ENCODE data around the gene PPARA. TPM values are rescaled to one million over a fixed set of nuclear protein-coding genes. Genes with fewer than 3 reads are reported as not detected.

PPARA gene
- polyA plus RNA-seq, 3 donors = 3.7 to 6.3 (median 4.9) TPM

DNA sequence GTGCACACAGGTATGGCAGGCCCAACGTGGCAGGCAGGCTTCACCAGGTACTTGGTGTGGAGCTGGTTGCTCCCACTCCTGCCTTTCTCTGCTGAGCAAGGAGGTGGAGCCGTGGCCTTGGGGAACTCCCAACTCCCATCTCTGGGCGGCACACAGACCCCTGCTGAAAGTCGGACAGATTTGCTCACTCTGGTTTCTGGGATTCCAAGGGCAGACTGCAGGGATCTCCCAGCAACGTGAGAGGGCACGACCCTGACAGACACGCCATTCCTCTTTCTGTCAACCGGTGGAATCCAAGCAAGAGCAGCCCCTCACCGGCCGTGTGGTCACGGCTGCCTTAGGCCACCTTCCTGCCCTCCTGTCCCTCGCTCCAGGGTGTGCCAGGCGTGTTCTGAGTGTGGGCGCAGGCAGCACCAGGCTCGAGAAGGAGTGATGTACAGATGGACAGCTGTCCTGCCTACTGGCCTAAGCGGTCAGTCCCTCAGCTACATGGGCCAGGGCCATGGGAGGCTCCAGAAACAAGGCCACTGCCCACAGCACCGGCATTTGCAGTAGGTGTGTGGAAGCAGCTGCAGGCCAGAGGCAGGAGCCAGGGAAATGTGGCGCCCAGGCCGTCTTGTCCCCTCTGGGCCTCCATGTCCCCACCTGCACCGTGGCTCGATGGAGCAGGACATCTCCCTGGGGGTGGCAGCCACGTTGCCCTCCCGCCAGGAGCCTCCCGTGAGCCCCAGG is 13.7 kb upstream of the PPARA start:
- Mint-ChIP-seq H3K27ac (no peak overlapping the region), H3K4me3 (no peak overlapping the region), H3K4me1 (no peaks in the 10 kb centered on the region), H3K9me3 (peaks cover 0 to 9% (median 8%) of the 10 kb centered on the region in 7 donors), H3K36me3 (peaks cover 8 to 9% of the 10 kb centered on the region in 2 donors), H3K27me3 (ENCODE audit: low read depth in 3 of 3) (peaks cover 1 to 3% (median 1%) of the 10 kb centered on the region in 3 donors)
- no peaks in the 10 kb centered on the region for H3K36me3 ChIP-seq (replicated peaks in 1 of 2; ENCODE audit: control insufficient read depth in 1 of 2, insufficient read depth in 2 of 2, low read length in 2 of 2)
- no peak overlapping the region for H3K27ac ChIP-seq (ENCODE audit: low read depth in 1 of 2, low read length in 2 of 2)
- no peak overlapping the region for H3K4me3 ChIP-seq (replicated peaks in 1 of 3; ENCODE audit: low read depth in 2 of 3, low read length in 3 of 3)
- H3K9me3 ChIP-seq (replicated peaks in 1 of 2; ENCODE audit: control insufficient read depth in 1 of 2, insufficient read depth in 1 of 2, low read length in 2 of 2) = peaks cover 0 to 7% of the 10 kb centered on the region in 2 donors
- DNase-seq = no peak
- H3K4me1 ChIP-seq (ENCODE audit: control insufficient read depth in 1 of 2, insufficient read depth in 2 of 2, low read length in 2 of 2) = no peaks in the 10 kb centered on the region
- no peaks in the 10 kb centered on the region for H3K27me3 ChIP-seq (ENCODE audit: control insufficient read depth in 2 of 2, insufficient read depth in 2 of 2, low read length in 2 of 2)
- WGBS (ENCODE audit: insufficient coverage) = 94% methylated on average over 23 of the region's 24 CpGs
- intact Hi-C loops (cut with micrococcal nuclease) = no loop called here
- no peaks in the 10 kb centered on the region for H3K79me2 ChIP-seq (ENCODE audit: insufficient read depth, low read length)
- H3K4me2 ChIP-seq (replicated peaks; ENCODE audit: extremely low read depth, low read length, poor library complexity, severe bottlenecking) = no peak overlapping the region
- H3K9ac ChIP-seq (ENCODE audit: insufficient read depth, low read length, poor library complexity, severe bottlenecking) = no peak overlapping the region
- no peaks in the 10 kb centered on the region for H4K20me1 ChIP-seq (ENCODE audit: insufficient read depth, low read length)
- H2AFZ ChIP-seq (ENCODE audit: insufficient read depth, low read depth, low read length, poor library complexity, severe bottlenecking) = no peak overlapping the region
- TF ChIP-seq, protein P1, sequence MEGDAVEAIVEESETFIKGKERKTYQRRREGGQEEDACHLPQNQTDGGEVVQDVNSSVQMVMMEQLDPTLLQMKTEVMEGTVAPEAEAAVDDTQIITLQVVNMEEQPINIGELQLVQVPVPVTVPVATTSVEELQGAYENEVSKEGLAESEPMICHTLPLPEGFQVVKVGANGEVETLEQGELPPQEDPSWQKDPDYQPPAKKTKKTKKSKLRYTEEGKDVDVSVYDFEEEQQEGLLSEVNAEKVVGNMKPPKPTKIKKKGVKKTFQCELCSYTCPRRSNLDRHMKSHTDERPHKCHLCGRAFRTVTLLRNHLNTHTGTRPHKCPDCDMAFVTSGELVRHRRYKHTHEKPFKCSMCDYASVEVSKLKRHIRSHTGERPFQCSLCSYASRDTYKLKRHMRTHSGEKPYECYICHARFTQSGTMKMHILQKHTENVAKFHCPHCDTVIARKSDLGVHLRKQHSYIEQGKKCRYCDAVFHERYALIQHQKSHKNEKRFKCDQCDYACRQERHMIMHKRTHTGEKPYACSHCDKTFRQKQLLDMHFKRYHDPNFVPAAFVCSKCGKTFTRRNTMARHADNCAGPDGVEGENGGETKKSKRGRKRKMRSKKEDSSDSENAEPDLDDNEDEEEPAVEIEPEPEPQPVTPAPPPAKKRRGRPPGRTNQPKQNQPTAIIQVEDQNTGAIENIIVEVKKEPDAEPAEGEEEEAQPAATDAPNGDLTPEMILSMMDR (IDR thresholded peaks at IDR 0.05) = no peak

DNA sequence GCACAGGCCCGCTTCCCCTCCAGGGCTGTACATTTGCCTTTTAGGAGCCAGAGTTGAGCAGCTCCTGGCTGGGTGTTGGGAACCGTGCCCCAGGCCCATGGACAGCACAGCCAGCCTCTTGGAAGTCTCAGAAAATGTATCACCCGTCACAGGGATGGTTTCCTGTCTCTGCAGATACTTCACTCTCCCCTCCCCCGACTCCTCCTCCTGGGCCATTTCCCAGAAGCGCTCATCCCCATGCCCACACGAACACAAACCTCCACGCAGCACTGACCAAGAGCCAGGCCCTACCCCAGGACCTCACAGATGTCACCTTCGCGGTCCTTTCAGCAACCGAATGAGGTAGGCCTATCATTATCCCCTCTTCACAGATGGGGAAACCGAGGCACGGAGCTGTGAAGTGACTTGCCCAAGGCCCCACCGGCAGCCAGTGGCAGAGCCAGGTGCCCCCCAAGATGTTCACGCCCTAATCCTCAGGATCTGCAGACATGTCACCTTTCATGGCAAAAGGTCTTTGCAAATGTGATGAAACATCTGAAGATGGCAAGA is 13.0 kb upstream of the PPARA start:
- no peak for DNase-seq

More for the DNA sequence above, 13.0 kb upstream of the PPARA start:
- Mint-ChIP-seq H3K4me1 (no peaks in the 10 kb centered on the region), H3K9me3 (peaks cover 0 to 9% (median 8%) of the 10 kb centered on the region in 7 donors), H3K4me3 (no peak overlapping the region), H3K27me3 (ENCODE audit: low read depth in 3 of 3) (peaks cover 1 to 4% (median 3%) of the 10 kb centered on the region in 3 donors), H3K27ac (no peak overlapping the region), H3K36me3 (peaks cover 7 to 8% of the 10 kb centered on the region in 2 donors)
- no peak overlapping the region for H3K4me3 ChIP-seq (replicated peaks in 1 of 3; ENCODE audit: low read depth in 2 of 3, low read length in 3 of 3)
- H3K79me2 ChIP-seq (ENCODE audit: insufficient read depth, low read length) = no peaks in the 10 kb centered on the region
- no peaks in the 10 kb centered on the region for H3K36me3 ChIP-seq (replicated peaks in 1 of 2; ENCODE audit: control insufficient read depth in 1 of 2, insufficient read depth in 2 of 2, low read length in 2 of 2)
- no peaks in the 10 kb centered on the region for H3K27me3 ChIP-seq (ENCODE audit: control insufficient read depth in 2 of 2, insufficient read depth in 2 of 2, low read length in 2 of 2)
- no peak overlapping the region for H3K9ac ChIP-seq (ENCODE audit: insufficient read depth, low read length, poor library complexity, severe bottlenecking)
- 98% methylated on average over 10 of the region's 14 CpGs for WGBS (ENCODE audit: insufficient coverage)
- H4K20me1 ChIP-seq (ENCODE audit: insufficient read depth, low read length) = no peaks in the 10 kb centered on the region
- H3K4me1 ChIP-seq (ENCODE audit: control insufficient read depth in 1 of 2, insufficient read depth in 2 of 2, low read length in 2 of 2) = no peaks in the 10 kb centered on the region
- H3K9me3 ChIP-seq (replicated peaks in 1 of 2; ENCODE audit: control insufficient read depth in 1 of 2, insufficient read depth in 1 of 2, low read length in 2 of 2) = peaks cover 0 to 7% of the 10 kb centered on the region in 2 donors
- intact Hi-C loops (cut with micrococcal nuclease) = no loop called here
- no peak overlapping the region for H2AFZ ChIP-seq (ENCODE audit: insufficient read depth, low read depth, low read length, poor library complexity, severe bottlenecking)
- no peak overlapping the region for H3K4me2 ChIP-seq (replicated peaks; ENCODE audit: extremely low read depth, low read length, poor library complexity, severe bottlenecking)
- TF ChIP-seq, protein P1 (IDR thresholded peaks at IDR 0.05) = no peak
- no peak overlapping the region for H3K27ac ChIP-seq (ENCODE audit: low read depth in 1 of 2, low read length in 2 of 2)
